ENCODE data around the gene AGBL2. TPM values are rescaled to one million over a fixed set of nuclear protein-coding genes. Genes with fewer than 3 reads are reported as not detected.

The AGBL2 gene
- total and polyA plus RNA-seq, 2 donors (not counting 1 experiment from before 2014, with no cell fraction given) = 1.2 to 2.1 TPM

- Histone ChIP-seq H3K36me3 (ENCODE audit: control insufficient read depth, insufficient read depth, low read length) (no peaks in the 10 kb centered on the region), H3K9ac (ENCODE audit: insufficient read depth, low read length) (no peak overlapping the region), H3K79me2 (ENCODE audit: control insufficient read depth, insufficient read depth, low read length) (no peaks in the 10 kb centered on the region), H3K9me3 (ENCODE audit: control insufficient read depth, insufficient read depth, low read depth, low read length) (no peaks in the 10 kb centered on the region), H4K20me1 (ENCODE audit: control insufficient read depth, extremely low read depth, insufficient read depth, low read length) (no peaks in the 10 kb centered on the region), H3K27me3 (ENCODE audit: control insufficient read depth, insufficient read depth, low read length) (no peaks in the 10 kb centered on the region), H3K4me2 (ENCODE audit: extremely low read depth, insufficient read depth, low read length) (no peak overlapping the region), H3K4me1 (ENCODE audit: control insufficient read depth, extremely low read depth, insufficient read depth, low read length) (no peaks in the 10 kb centered on the region), H2AFZ (ENCODE audit: low read length) (no peak overlapping the region), H3K27ac (ENCODE audit: insufficient read depth, low read length) (no peak overlapping the region), H3K4me3 (replicated peaks in 1 of 4; ENCODE audit: control extremely low read depth in 1 of 4, insufficient read depth in 1 of 4, low read depth in 3 of 4, low read length in 4 of 4) (no peak overlapping the region)
- DNase-seq (ENCODE audit: low read depth in 2 of 2) = no peak
- TF ChIP-seq CTCF (conservative IDR thresholded peaks at IDR 0.05 in 1 of 2, IDR thresholded peaks at IDR 0.05 in 1 of 2; ENCODE audit: low read depth in 1 of 2, low read length in 2 of 2) (no peak), EZH2 (IDR thresholded peaks at IDR 0.05; ENCODE audit: low read length, missing control alignments) (no peak)
These were observed 9.4 kb downstream of the AGBL2 start for GRCh38 chr11:47705721-47706120.

- H3K79me2 ChIP-seq (ENCODE audit: control insufficient read depth, insufficient read depth, low read length) = no peaks in the 10 kb centered on the region
- no peak overlapping the region for H3K9ac ChIP-seq (ENCODE audit: insufficient read depth, low read length)
- TF ChIP-seq EZH2 (IDR thresholded peaks at IDR 0.05; ENCODE audit: low read length, missing control alignments) (no peak), CTCF (conservative IDR thresholded peaks at IDR 0.05 in 1 of 2, IDR thresholded peaks at IDR 0.05 in 1 of 2; ENCODE audit: low read depth in 1 of 2, low read length in 2 of 2) (no peak)
- no peak for DNase-seq (ENCODE audit: low read depth in 2 of 2)
- no peak overlapping the region for H2AFZ ChIP-seq (ENCODE audit: low read length)
- H3K36me3 ChIP-seq (ENCODE audit: control insufficient read depth, insufficient read depth, low read length) = no peaks in the 10 kb centered on the region
- H3K4me2 ChIP-seq (ENCODE audit: extremely low read depth, insufficient read depth, low read length) = no peak overlapping the region
- no peak overlapping the region for H3K27ac ChIP-seq (ENCODE audit: insufficient read depth, low read length)
- H3K4me3 ChIP-seq (replicated peaks in 1 of 4; ENCODE audit: control extremely low read depth in 1 of 4, insufficient read depth in 1 of 4, low read depth in 3 of 4, low read length in 4 of 4) = no peak overlapping the region
- no peaks in the 10 kb centered on the region for H3K27me3 ChIP-seq (ENCODE audit: control insufficient read depth, insufficient read depth, low read length)
- H4K20me1 ChIP-seq (ENCODE audit: control insufficient read depth, extremely low read depth, insufficient read depth, low read length) = no peaks in the 10 kb centered on the region
- H3K9me3 ChIP-seq (ENCODE audit: control insufficient read depth, insufficient read depth, low read depth, low read length) = no peaks in the 10 kb centered on the region
- no peaks in the 10 kb centered on the region for H3K4me1 ChIP-seq (ENCODE audit: control insufficient read depth, extremely low read depth, insufficient read depth, low read length)
These were observed 23.2 kb downstream of the AGBL2 start for GRCh38 chr11:47691979-47692378.

- no peaks in the 10 kb centered on the region for H3K27me3 ChIP-seq (ENCODE audit: control insufficient read depth, insufficient read depth, low read length)
- H3K4me3 ChIP-seq (replicated peaks in 1 of 4; ENCODE audit: control extremely low read depth in 1 of 4, insufficient read depth in 1 of 4, low read depth in 3 of 4, low read length in 4 of 4) = no peak overlapping the region
- no peaks in the 10 kb centered on the region for H3K36me3 ChIP-seq (ENCODE audit: control insufficient read depth, insufficient read depth, low read length)
- no peak overlapping the region for H3K9ac ChIP-seq (ENCODE audit: insufficient read depth, low read length)
- H3K9me3 ChIP-seq (ENCODE audit: control insufficient read depth, insufficient read depth, low read depth, low read length) = no peaks in the 10 kb centered on the region
- H3K4me2 ChIP-seq (ENCODE audit: extremely low read depth, insufficient read depth, low read length) = no peak overlapping the region
- no peak for DNase-seq (ENCODE audit: low read depth in 2 of 2)
- no peak overlapping the region for H2AFZ ChIP-seq (ENCODE audit: low read length)
- no peaks in the 10 kb centered on the region for H4K20me1 ChIP-seq (ENCODE audit: control insufficient read depth, extremely low read depth, insufficient read depth, low read length)
- H3K27ac ChIP-seq (ENCODE audit: insufficient read depth, low read length) = no peak overlapping the region
- no peaks in the 10 kb centered on the region for H3K4me1 ChIP-seq (ENCODE audit: control insufficient read depth, extremely low read depth, insufficient read depth, low read length)
- no peak for TF ChIP-seq EZH2 (IDR thresholded peaks at IDR 0.05; ENCODE audit: low read length, missing control alignments)
- no peak for TF ChIP-seq CTCF (conservative IDR thresholded peaks at IDR 0.05 in 1 of 2, IDR thresholded peaks at IDR 0.05 in 1 of 2; ENCODE audit: low read depth in 1 of 2, low read length in 2 of 2)
- H3K79me2 ChIP-seq (ENCODE audit: control insufficient read depth, insufficient read depth, low read length) = no peaks in the 10 kb centered on the region
These were observed 25.7 kb downstream of the AGBL2 start for GRCh38 chr11:47689480-47689879.
